Mesenteric fat pad (tissue), 1 donor: ENCODE data around the gene COMMD9. TPM values are rescaled to one million over a fixed set of nuclear protein-coding genes. Genes with fewer than 3 reads are reported as not detected.
"Not testable (repeated sequence)": the region's sequence is repeated elsewhere in the genome, so short reads cannot be mapped to it uniquely, and the experiment has no call there.

ENCODE experiments used
- DNase-seq: peaks from one replicate; pipeline ENCODE4 v3.0.0-alpha.2; 2020; ENCODE audit warnings: low spot score
- long read RNA-seq: library from polyadenylated mRNA; unstranded; transcript quantifications from one replicate; pipeline ENCODE4 v2.0.0, GENCODE V29; 2020
- total RNA-seq: library from RNA; stranded (reverse); fragmentation: NEBNext Ultra II Directional; extraction: Animal tissue kit (Norgen Biotek cat#: 25700); gene quantifications from one replicate; pipeline ENCODE4 v1.2.1, GENCODE V29; 2021
- donor health status: DM: yes; HTN: yes; CAD: no.

The COMMD9 gene
- total RNA-seq = 77.8 TPM
- long read RNA-seq, transcript COMMD9-201 (6 exons, 2,954 nt) = major isoform, 185 of 198 reads
- long read RNA-seq, partial matches to known transcripts = 1 of 198 reads
- long read RNA-seq, other reads (novel, unspliced or antisense) = 10 of 198 reads

DNA sequence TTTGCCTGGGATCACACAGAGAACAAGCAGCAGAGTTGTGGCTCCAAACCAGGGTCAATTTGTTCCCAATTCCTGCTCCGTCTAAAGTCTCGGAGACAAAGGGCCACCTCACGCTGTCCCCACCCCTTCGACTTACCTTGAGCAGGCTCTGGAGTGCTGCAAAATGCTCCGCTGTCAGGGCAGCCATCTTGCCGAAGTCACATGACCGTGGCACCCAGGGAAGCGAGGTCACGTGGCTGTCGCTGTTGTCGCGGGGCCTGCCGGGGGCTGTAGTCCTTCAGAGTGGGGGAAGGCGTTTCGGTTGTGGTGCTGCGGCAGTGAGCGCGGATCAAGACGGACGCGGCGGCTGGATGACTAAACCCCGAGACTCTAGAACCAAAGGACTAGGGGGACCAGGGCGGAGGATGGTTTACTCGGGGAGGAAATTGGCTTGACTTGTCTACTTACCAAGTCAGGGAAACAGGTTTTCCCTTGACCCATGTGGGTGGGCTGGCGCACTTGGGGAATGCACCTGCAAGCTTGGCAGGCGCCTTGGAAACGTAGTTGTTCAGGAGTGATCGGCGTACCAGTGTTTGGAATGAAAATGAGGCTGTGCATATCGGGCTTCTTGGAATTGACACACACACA is at the start of gene COMMD9:
Gene COMMD9, minus strand, starts transcription at position 199 of the 627 bp plus-strand sequence. Its CDS starts 12 bp downstream, at position 187.
- peak; percentile 98 for DNase-seq

DNA sequence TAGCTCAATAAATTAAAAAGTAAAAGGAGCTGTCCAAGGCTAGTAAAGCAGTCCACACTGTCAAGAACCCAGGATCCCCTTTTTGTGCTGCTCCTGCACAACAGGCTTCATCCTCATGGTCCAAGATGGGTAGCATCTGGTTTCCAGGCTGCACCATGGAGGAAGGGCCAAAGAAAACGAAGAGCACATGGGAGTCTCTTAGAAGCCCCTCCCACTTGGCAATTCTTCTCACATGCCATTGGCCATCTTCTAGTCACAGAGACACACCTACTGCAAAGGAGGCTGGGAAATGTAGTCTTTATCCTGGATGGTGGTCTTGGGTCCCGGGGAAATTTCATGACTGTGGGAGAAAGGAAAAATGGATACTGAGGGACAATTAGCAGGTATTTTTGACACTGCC is 44.7 kb upstream of the COMMD9 start:
- DNase-seq = no peak

DNA sequence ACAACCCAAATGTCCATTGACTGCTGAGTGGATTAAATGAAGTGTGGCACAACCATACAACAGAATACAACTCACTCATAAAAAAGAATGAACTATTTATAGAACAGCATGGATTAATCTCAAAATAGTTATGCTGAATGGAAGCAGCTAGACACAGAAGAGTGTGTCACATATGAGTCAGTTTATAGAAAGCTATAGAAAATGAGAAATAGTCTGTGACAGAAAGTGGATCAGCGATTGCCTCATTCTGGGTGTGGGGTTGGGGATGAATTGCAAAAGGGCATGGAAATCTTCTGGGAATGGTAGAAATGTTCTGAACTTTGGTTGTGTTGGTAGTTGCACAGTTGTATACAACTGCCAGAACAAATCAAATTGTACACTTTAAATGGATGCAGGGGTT is 44.2 kb upstream of the COMMD9 start:
- no peak for DNase-seq

DNA sequence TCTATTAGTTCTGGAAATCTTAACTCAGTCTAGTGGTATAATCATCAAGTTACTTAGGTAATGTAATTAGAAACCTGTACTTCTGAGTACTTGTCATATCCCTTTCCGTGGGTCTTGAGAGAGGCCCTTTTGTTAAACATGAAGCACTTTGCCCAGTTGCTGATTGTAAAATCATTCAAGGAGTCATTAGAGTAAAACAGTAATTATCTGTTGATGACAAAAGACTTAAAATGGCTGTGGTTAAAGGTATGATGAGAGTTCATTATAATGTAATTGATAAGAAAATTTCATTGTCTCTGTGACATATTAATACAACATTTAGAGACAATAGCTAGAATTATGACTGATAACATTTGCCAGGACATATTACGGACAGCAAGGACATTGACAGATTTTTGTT is 41.2 kb upstream of the COMMD9 start:
- no peak for DNase-seq

DNA sequence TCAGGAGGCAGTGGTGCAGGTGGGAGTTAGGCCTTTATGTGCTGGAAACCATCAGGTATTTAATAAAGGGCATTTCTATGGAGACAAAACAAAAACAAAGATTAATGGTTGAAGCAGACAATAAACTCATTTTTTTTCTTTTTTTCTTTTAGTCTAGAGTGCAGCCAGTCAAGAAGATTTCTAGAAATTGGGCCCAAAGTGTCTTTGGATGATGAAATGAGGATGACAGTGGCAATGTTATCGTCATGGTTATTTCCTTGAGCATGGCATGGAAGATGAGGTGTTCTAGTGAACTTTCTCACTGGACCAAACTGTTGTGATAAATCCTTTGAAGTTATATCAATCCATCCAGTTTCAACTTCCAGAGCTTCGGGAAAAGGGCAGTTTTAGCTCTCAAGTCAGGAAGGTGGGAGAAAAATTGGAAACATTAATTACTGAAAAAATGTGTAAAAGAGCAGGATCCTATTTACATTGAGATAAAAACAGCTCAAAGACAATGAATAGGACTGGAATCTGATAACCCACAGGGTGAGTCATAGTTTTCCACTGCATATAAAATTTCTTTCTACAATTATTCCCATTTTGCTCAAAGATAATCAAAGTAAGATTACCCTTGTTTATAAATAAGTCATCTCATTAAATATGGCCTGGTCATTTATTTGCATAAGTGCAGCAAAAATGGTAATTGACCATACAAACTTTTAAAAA is 39.9 kb upstream of the COMMD9 start:
- no peak for DNase-seq

DNA sequence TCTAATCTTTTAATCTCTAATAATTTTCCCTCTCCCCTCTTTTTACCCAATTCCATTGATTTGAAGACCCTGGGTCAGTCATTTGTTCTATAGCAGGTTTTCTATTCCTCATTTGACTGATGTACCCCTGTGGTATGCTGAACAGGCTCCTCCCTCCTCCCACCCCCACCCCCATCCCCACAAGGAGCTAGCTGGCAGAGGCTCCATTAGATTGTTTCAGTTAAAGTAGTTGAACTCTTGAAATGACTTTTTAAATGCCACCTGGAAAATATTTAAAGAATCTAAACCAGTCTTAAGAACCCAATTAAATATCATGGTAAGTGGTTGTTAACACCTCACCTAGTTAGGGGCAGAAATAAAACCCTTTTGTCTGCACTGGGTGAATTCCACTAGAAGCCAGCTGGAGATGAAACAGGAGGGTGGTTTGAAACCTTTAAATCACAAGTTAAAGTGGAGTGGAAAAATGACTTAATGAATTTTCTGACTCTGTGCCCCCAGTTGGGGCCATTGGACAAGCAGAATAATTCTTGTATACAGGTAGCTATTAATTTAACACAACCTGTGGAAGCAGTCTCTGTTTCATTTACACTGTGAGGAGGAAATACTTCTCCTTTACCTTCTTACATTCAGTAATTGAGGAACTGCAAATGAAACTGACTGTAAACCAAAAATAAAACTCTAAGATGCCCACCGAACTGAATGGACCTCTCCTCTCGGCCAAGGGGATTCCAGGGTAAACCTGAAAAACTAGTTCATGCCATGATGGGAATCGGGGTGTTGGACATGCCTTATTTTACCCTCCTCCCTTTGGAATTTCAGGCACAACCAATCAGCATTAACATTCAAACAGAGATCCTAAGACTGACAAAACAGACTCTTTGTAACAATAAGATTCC is 37.5 kb upstream of the COMMD9 start:
- no peak for DNase-seq

DNA sequence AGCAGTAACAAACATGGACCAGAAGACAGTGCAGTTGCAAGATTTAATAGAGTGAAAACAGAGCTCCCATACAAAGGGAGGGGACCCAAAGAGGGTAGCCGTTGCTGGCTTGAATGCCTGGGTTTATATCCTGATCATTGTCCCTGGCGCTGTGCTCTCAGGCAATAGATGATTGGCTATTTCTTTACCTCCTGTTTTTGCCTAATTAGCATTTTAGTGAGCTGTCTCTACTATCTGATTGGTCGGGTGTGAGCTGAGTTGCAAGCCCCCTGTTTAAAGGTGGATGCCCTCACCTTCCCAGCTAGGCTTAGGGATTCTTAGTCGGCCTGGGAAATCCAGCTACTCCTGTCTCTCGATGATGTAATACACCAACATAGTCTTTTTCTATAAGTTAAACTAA is 36.2 kb upstream of the COMMD9 start:
- not testable (repeated sequence) for DNase-seq

DNA sequence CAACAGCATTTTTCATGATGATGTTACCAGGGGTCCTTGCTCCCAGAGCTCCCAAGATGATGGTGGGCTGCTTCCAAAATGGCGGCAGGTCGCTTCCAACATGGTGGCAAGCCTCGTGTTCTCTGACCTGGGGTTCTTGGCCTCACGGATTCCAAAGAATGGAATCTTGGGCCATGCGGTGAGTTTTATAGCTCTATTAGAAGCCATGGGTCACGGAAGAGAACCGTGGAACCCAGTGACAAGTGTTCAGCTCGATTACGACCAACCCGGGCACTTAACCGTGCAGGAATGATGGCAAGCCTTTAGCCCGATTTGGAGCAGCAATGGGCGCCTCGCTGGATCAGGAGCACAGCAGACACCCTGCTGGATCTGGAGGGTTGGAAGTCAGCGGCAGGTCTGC is 35.7 kb upstream of the COMMD9 start:
- DNase-seq = not testable (repeated sequence)

DNA sequence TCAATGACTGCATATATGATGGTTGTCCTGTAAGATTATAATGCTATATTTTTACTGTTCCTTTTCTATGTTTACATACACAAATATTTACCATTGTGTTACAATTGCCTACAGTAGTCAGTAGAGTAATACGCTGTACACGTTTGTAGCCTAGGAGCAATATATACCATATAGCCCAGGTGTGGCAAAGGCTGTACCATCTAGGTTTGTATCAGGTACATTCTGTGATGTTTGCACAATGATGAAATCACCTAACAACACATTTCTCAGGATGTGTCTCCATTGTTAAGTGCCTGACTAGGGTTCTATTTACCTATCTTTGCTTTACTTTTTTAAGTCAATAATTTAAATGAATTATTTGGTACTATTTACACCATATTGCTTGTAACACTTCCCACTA is 28.8 kb upstream of the COMMD9 start:
- no peak for DNase-seq

DNA sequence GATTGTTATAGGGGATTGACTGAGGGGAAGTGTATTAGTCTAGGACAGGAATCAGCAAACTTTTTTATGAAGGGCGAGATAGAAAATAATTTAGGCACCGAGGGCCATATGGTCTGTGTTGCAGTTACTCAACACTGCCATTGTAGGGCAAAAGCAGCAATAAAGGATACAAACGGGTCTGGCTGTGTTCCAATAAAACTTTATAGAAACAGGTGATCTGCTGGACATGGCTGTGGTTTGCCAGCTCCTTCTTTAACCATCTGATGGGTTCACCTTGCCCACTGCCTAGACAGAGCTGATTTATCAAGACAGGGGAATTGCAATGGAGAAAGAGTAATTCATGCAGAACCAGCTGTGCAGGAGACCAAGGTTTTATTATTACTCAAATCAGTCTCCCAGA is 26.8 kb upstream of the COMMD9 start:
- no peak for DNase-seq

DNA sequence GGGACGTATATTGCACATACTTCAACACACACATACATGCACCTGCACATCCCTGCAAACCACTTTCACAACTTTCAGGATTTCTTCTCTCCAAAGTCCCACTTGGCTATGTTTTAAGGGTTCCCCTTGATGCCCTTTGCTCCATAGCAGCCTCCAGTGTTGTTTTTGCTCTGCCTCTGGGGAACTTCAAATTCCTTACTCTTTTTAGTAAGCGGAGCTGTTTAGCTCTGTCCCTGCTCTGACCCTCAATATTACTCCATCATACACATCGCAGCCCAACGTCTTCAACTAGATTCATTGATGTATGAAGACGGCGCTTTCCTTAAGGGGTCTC is 25.2 kb upstream of the COMMD9 start:
- DNase-seq = no peak

DNA sequence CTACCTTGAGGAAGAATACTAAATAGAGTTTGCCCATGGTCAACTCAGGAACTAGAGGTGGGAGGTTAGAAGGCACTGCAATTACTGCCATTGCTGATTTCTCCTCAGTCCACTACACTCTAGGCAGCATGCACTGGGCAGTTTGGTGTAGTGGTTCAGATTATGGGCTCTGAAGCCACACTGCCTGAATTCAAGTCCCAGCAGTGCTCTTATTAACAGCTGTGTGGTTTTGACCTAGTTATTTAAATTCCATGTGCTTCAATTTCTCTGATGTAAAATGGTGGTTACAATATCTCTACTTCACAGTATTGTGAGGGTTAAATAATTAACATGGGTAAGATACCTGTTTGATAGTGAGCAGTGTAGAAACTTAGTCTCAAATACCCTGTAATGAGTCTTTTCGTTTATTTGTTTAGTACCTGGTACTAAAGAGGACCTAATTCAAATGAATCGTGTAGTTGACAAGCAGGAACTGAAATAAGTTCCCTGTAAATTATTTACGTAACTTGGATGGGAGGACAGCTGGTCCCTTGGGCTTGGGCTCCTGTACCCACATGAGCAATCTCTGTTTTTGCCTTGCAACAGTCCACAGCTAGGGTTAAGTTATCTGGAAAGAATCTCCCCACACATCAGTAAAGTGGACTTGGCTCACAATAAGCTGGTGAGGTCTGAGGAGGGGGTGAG is 24.7 kb upstream of the COMMD9 start:
- DNase-seq = no peak

DNA sequence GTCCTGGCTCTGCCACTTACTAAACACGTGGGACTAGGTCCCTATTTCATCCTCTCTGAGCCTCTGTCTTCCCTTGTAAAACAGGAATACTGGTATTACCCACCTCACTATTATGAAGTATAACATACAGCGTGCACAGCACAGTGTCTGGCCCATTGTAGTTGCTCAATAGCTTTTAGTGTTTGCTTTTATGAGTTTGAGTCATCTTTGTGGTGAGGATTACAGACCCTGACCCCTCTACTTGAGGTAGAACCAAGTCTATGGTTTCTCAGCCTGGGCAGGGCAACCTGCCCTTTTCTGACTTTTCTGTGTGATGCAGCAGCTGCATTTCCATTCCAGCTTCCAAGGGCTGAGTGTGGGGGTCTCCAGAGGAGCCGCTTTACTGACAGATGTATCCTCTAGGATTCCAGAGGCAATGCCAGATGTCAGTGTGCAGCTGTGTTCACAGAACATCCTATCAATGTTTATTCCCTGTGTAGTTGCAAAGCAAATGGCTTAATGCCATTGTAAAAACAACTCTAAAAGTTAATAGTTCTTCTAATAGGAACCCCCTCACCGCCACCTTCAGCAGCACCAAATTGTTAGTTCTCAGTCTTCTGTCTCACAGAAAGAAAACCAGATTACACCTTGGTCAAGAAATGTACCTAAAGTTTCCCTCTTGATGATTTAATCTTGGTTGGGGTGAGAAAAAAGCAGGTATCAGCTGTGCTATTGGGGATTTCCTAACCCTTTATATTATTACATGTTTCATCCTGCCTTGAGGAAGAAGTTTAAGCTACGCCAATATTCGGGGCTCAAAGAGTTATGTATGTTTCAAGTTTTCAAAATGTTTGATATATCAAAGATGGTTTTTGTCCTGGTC is 23.6 kb upstream of the COMMD9 start:
- DNase-seq = no peak

DNA sequence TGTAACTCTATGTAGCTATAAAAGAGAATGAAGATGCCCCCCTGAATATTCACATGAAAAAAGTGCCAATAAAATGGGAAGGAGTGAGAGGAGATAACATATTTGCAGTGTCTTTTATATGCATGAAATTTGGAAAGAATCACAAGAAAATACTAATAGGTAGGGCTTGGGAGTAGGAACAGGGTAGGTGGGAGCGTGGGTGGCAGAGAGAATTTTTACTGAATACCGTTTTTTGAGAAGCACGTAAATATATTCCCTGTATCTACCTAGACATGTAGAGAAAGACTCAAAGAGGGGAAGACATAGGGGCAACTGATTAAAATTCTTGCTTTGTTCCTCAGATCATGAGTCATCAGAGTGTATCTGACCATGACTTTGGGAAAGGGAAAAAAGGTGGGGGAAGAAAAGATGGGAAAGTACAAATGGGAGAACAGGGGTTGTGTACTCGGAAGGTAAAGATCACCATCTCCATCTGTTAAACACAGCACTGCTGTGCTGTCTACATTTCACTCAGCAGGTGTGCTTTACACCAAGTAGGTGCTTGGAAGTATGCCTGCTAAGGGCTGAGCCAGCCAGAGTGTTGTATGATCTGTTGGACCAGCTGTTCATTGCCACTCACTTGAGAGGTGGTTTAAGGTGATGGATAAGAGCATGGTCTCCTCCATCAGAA is 22.8 kb upstream of the COMMD9 start:
- DNase-seq = no peak

DNA sequence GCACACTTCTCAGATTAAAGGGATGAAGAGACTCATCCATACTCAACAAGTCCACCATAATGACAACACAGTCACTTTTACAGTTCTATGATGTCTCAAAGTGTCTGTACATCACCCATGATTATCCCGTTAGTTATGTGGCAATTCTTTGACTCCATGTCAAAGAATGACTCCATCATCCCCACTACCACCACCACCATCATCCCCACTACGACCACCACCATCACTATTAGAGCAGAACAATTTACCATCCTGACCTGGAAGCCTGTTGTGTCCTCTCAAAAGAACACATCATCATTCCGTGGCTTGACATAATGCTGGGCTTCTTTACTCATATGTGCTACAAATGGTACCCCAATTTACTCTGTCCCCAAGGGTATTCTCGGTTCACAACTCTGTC is 20.6 kb upstream of the COMMD9 start:
- DNase-seq = no peak

DNA sequence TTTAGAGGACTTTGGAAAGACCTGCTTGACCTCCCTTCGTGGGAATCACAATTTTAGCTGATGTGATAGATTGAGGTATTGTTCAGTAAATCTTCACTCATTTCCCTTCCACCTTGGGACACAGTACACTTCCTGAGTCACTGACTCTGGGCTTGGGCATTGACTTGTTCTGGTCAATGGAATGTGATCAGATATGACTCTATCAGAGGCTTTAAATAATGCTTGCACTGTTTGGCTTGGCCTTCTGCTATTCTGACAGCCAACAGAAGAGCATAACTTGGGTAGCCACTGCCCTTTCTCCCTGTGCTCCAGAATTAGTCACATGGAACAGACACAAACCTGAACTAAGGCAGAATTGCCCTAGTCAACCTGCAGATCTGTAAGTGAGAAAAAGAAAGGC is 19.4 kb upstream of the COMMD9 start:
- no peak for DNase-seq

DNA sequence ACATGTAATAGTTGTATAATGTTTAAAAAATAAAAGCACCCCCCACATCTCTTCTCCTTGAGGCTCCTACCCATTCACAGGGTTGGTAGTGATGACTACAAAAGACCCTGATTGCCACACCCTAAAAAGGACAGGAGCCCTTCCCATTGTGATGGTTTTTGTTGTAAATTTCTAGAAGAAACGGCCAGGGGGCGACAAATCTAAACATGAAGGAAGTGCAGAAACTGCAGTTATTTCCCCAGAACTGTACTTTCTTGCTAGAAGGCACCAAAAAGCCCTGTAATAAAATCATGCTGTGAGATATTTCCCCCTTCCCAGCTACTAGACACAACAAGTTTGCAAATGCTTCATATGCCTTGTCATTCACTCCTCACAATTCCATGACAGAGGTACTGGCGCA is 17.7 kb upstream of the COMMD9 start:
- DNase-seq = no peak

DNA sequence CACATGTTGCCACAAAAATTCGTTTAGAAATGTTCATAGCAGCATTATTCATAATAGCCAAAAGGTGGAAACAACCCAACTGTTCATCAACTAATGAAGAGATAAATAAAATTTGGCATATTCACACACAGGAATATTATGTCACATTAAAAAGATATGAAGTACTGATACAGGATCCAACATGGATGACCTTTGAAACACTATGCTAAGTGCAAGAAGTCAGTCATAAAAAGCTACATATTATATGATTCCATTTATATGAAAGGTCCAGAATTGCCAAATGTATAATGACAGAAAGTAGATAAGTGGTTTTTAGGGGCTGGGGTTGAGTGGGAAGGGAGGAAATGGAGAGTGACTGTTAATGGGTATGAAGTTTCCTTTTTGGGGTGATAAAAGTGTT is 15.8 kb upstream of the COMMD9 start:
- no peak for DNase-seq

DNA sequence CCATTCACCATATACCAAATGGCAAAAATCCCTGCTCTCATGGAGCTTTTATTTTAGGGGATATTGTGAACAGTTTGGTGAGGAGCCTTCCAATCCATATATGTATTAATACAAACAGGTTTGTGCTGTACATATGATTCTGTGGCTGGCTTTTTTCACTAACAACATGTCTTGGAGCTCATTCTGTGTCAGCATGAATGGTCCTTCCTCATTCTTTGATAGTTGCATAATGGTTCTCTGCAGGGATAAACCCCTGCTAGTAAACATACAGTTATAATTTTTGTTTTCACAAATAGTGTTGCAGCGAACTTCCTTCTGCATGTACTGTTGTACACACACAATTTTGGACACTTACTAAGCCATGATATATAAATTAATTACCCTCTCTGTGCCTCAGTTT is 15.1 kb upstream of the COMMD9 start:
- no peak for DNase-seq

DNA sequence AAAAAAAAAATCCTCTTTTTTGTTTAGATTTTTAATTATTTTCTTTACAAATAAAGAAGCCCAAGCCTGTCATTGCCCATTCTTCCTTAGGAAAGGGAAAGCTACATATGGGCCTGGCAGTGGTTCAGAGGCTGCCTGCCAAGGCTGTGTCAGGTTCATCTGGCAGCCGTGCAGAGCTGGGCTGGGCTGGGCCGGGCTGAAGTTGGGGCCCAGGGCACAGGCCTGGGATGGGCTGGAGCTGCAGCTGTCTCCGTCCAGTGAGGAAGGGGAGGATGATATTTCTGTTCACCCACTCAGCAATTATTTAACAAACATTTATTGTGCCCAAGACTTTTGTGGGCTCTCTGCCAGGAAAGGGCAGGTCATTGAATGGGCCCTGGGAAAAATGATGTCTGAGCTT is 11.4 kb upstream of the COMMD9 start:
- no peak for DNase-seq
